ENCODE results near the gene AMDHD2. TPM values are rescaled to one million over a fixed set of nuclear protein-coding genes. Genes with fewer than 3 reads are reported as not detected.

Gene AMDHD2
- total and polyA plus RNA-seq, 2 of the 13 experiments (the other 11 are each of a cell fraction or from before 2014, with no cell fraction given), result 33.5 to 39.1 TPM

DNA sequence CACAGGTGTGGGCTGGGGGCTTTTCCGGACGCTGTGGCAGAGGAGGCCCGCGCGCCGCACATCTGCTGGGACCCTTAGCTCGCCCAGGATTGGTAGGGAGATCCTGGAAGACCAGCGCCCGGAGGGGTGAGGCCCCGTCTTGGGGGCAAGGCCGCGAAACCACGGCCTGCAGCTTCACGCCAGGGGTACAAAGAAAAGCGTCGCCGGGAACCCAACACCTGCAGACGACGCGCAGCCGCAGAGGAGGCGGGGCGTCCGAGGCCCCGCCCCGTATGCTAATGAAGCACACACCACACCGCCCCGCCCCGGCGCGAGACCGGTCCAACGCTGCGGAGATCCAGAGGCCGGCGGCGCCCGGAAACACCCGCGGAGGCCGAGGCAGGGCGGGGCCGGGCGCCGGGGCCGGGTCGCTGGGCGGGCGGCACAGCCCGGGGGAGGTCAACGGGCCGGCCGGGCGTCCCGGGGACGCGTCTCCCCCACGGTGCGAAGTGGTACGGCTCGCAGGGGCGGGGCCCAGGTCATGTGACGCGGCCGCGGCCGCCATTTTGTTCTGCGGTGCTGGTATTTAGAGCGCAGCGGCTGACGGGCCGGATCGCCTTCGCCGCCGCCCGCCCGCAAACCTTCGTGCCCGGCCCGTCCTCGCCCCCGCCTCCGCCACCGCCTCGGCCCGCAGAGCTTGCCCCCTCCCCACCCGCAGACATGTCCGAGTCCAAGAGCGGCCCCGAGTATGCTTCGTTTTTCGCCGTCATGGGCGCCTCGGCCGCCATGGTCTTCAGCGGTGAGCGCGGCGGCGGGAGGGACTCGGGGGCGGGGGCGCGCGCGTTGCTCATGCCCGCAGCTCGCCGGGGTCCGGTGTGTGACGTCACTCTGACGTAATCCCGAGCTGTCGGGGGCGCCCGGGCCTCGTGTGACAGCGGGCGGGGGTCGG lies 6.5 kb upstream of the AMDHD2 start, which contains the start of gene ATP6V0C (continued):
- TF ChIP-seq, protein P1, sequence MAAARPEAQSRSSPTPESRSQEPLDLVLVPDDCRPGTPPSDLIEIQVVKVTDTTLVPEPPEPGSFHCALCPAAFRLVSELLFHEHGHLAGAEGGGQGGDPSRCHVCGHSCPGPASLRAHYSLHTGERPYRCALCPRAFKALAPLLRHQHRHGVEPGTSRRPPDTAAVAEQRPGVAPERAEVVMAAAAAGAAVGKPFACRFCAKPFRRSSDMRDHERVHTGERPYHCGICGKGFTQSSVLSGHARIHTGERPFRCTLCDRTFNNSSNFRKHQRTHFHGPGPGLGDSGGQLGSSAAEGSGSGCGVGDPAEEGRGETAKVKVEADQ (CRISPR knock-in tag; IDR thresholded peaks at IDR 0.05; ENCODE audit: borderline replicate concordance), result peak; percentile 53; the same call in 1 of the 2 replicates
- TF ChIP-seq TAF1 (CRISPR knock-in tag; IDR thresholded peaks at IDR 0.05) (peak; percentile 88), ZNF326 (CRISPR knock-in tag; IDR thresholded peaks at IDR 0.05; ENCODE audit: borderline replicate concordance) (no peak), ZNF446 (CRISPR knock-in tag; IDR thresholded peaks at IDR 0.05) (peak; percentile 91; the same call in 1 of the 2 replicates), NKX3-1 (CRISPR knock-in tag; IDR thresholded peaks at IDR 0.05) (no peak; the same call in 1 of the 2 replicates), SIX1 (CRISPR knock-in tag; IDR thresholded peaks at IDR 0.05; ENCODE audit: borderline replicate concordance) (no peak), RORA (CRISPR knock-in tag; IDR thresholded peaks at IDR 0.05) (no peak), KLF16 (CRISPR knock-in tag; IDR thresholded peaks at IDR 0.05) (peak in 1 of 2 experiments; percentile 55; a peak in 1 of 4 replicates), XBP1 (CRISPR knock-in tag; IDR thresholded peaks at IDR 0.05) (no peak), GATAD1 (CRISPR knock-in tag; IDR thresholded peaks at IDR 0.05) (peak; percentile 83), ZNF792 (CRISPR knock-in tag; IDR thresholded peaks at IDR 0.05) (0 out of 2 replicates have a peak, but pooled peaks have one; percentile 29), SRSF1 (optimal IDR thresholded peaks at IDR 0.05; ENCODE audit: low read depth, low read length) (peak; percentile 76), SP140L (CRISPR knock-in tag; IDR thresholded peaks at IDR 0.05; ENCODE audit: borderline replicate concordance) (no peak), MIER3 (CRISPR knock-in tag; IDR thresholded peaks at IDR 0.05; ENCODE audit: borderline replicate concordance) (no peak), NR2F6 (IDR thresholded peaks at IDR 0.05) (no peak), NR2F6 (CRISPR knock-in tag; IDR thresholded peaks at IDR 0.05) (no peak), ISX (CRISPR knock-in tag; conservative IDR thresholded peaks at IDR 0.05) (no peak), STAT5B (CRISPR knock-in tag; IDR thresholded peaks at IDR 0.05) (no peak), ZNF468 (CRISPR knock-in tag; IDR thresholded peaks at IDR 0.05) (no peak), TBL1XR1 (IDR thresholded peaks at IDR 0.05; ENCODE audit: borderline replicate concordance, low read length, partially characterized antibody) (no peak), HNRNPLL (IDR thresholded peaks at IDR 0.05; ENCODE audit: low read depth, low read length, poor library complexity, severe bottlenecking) (no peak)
- TF ChIP-seq, protein P2, sequence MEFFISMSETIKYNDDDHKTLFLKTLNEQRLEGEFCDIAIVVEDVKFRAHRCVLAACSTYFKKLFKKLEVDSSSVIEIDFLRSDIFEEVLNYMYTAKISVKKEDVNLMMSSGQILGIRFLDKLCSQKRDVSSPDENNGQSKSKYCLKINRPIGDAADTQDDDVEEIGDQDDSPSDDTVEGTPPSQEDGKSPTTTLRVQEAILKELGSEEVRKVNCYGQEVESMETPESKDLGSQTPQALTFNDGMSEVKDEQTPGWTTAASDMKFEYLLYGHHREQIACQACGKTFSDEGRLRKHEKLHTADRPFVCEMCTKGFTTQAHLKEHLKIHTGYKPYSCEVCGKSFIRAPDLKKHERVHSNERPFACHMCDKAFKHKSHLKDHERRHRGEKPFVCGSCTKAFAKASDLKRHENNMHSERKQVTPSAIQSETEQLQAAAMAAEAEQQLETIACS (CRISPR knock-in tag; IDR thresholded peaks at IDR 0.05), result peak; percentile 73
- TF ChIP-seq, protein P3, sequence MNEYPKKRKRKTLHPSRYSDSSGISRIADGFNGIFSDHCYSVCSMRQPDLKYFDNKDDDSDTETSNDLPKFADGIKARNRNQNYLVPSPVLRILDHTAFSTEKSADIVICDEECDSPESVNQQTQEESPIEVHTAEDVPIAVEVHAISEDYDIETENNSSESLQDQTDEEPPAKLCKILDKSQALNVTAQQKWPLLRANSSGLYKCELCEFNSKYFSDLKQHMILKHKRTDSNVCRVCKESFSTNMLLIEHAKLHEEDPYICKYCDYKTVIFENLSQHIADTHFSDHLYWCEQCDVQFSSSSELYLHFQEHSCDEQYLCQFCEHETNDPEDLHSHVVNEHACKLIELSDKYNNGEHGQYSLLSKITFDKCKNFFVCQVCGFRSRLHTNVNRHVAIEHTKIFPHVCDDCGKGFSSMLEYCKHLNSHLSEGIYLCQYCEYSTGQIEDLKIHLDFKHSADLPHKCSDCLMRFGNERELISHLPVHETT (CRISPR knock-in tag; conservative IDR thresholded peaks at IDR 0.05), result peak; percentile 98
- TF ChIP-seq, protein P4, sequence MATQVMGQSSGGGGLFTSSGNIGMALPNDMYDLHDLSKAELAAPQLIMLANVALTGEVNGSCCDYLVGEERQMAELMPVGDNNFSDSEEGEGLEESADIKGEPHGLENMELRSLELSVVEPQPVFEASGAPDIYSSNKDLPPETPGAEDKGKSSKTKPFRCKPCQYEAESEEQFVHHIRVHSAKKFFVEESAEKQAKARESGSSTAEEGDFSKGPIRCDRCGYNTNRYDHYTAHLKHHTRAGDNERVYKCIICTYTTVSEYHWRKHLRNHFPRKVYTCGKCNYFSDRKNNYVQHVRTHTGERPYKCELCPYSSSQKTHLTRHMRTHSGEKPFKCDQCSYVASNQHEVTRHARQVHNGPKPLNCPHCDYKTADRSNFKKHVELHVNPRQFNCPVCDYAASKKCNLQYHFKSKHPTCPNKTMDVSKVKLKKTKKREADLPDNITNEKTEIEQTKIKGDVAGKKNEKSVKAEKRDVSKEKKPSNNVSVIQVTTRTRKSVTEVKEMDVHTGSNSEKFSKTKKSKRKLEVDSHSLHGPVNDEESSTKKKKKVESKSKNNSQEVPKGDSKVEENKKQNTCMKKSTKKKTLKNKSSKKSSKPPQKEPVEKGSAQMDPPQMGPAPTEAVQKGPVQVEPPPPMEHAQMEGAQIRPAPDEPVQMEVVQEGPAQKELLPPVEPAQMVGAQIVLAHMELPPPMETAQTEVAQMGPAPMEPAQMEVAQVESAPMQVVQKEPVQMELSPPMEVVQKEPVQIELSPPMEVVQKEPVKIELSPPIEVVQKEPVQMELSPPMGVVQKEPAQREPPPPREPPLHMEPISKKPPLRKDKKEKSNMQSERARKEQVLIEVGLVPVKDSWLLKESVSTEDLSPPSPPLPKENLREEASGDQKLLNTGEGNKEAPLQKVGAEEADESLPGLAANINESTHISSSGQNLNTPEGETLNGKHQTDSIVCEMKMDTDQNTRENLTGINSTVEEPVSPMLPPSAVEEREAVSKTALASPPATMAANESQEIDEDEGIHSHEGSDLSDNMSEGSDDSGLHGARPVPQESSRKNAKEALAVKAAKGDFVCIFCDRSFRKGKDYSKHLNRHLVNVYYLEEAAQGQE (IDR thresholded peaks at IDR 0.05; ENCODE audit: borderline replicate concordance in 1 of 2, low read depth in 1 of 2, low read length in 2 of 2), result peak in 1 of 2 experiments; percentile 41; a peak in 1 of 4 replicates
